HepG2 (cell line): Measurements from ENCODE around the gene GGTLC2. TPM values are rescaled to one million over a fixed set of nuclear protein-coding genes. Genes with fewer than 3 reads are reported as not detected.

ENCODE experiments used
- HIC2 ChIP-seq: sonication (generic); formaldehyde crosslinking; IDR thresholded peaks from 2 replicates; pipeline ENCODE4 v1.9.0; 2022; ENCODE audit warnings: low read depth, missing genetic modification reagents
- MYNN ChIP-seq: sonication (generic); formaldehyde crosslinking; IDR thresholded peaks from 2 replicates; pipeline ENCODE4 v1.4.0; 2020; ENCODE audit warnings: mild to moderate bottlenecking, low read depth, missing genetic modification reagents
- POGK ChIP-seq: sonication (generic); formaldehyde crosslinking; conservative IDR thresholded peaks from 2 replicates; pipeline ENCODE4 v1.8.0; 2022; ENCODE audit warnings: mild to moderate bottlenecking, moderate library complexity, missing genetic modification reagents
- POLR2G ChIP-seq: fragments of 200-400 bp; formaldehyde crosslinking; IDR thresholded peaks from 2 replicates; pipeline ENCODE4 v1.6.1; 2018; ENCODE audit warnings: mild to moderate bottlenecking, low read depth, low read length, moderate library complexity
- REL ChIP-seq: sonication (generic); formaldehyde crosslinking; conservative IDR thresholded peaks from 2 replicates; pipeline ENCODE4 v1.8.0; 2022; ENCODE audit warnings: mild to moderate bottlenecking, missing genetic modification reagents, moderate library complexity
- ZBTB46 ChIP-seq: sonication (generic); formaldehyde crosslinking; IDR thresholded peaks from 2 replicates; pipeline ENCODE4 v1.4.0; 2020; ENCODE audit warnings: mild to moderate bottlenecking, missing genetic modification reagents, borderline replicate concordance
- ZFY ChIP-seq: sonication (generic); formaldehyde crosslinking; IDR thresholded peaks from 2 replicates; pipeline ENCODE4 v1.4.0; 2020; ENCODE audit warnings: missing genetic modification reagents
- ZNF264 ChIP-seq: sonication (generic); formaldehyde crosslinking; IDR thresholded peaks from 2 replicates; pipeline ENCODE4 v1.4.0; 2020; ENCODE audit warnings: missing genetic modification reagents
- ZNF556 ChIP-seq: sonication (generic); formaldehyde crosslinking; IDR thresholded peaks from 2 replicates; pipeline ENCODE4 v1.4.0; 2020; ENCODE audit warnings: mild to moderate bottlenecking, missing genetic modification reagents, borderline replicate concordance
- ZNF800 ChIP-seq: sonication (generic); formaldehyde crosslinking; IDR thresholded peaks from 2 replicates; pipeline ENCODE4 v1.4.0; 2020; ENCODE audit warnings: missing genetic modification reagents
- polyA plus RNA-seq, 8 experiments: library from polyadenylated mRNA; depleted of rRNA in 3 of 8; stranded (reverse) in 7 of 8; unstranded in 1 of 8; fragments of >200 nt; fragmentation: Illumina TruSeq in 4 of 8; extraction: Trizol in 4 of 8; gene quantifications; 2 replicates each; pipeline versions ENCODE4 v1.2.1 to v1.2.3, GENCODE V29; 2011 to 2016; ENCODE audit warnings: low read depth in 4 of 8, missing spikeins in 1 of 8, mixed read lengths in 1 of 8; ENCODE audit not compliant: insufficient read depth in 1 of 8
- total RNA-seq, 5 experiments: library from RNA; depleted of rRNA; stranded (reverse); fragments of >200 nt; fragmentation: Illumina TruSeq; extraction: Trizol; gene quantifications; 2 replicates each; pipeline ENCODE4 v1.2.3, GENCODE V29; 2016; ENCODE audit warnings: low read depth in 1 of 5

The GGTLC2 gene
- total and polyA plus RNA-seq, 2 of the 13 experiments (the other 11 are each of a cell fraction or from before 2014, with no cell fraction given), result not detected

GRCh38 chr22:22674467-22674866, 30.1 kb downstream of the GGTLC2 start (continued):
- TF ChIP-seq HIC2 (CRISPR knock-in tag), result no peak
- no peak for TF ChIP-seq REL (CRISPR knock-in tag)
- TF ChIP-seq ZBTB46 (CRISPR knock-in tag), result no peak
- TF ChIP-seq ZNF800, result no peak
- no peak for TF ChIP-seq ZFY (CRISPR knock-in tag)
- no peak for TF ChIP-seq ZNF556 (CRISPR knock-in tag)
- no peak for TF ChIP-seq ZNF264 (CRISPR knock-in tag)
- TF ChIP-seq MYNN, result no peak
- no peak for TF ChIP-seq POLR2G
- no peak for TF ChIP-seq POGK
